22Rv1 (cell line): ENCODE results near the gene TMEM182.

Experiments
- H3K27ac ChIP-seq: fragments of 450-650 bp; 2 replicates; pipeline ENCODE4 v1.5.1; 2017
- CTCF ChIP-seq: fragments of 450-650 bp; IDR thresholded peaks from 2 replicates; pipeline ENCODE4 v1.5.1; 2017; ENCODE audit warnings: mild to moderate bottlenecking
- ZFX ChIP-seq: fragments of 450-650 bp; IDR thresholded peaks from 2 replicates; pipeline ENCODE4 v1.6.1; 2017; ENCODE audit warnings: antibody characterized with exemption, borderline replicate concordance

TMEM182 gene

GRCh38 chr2:102768892-102769291 lies 7.1 kb downstream of the TMEM182 start:
- no peak overlapping the region for H3K27ac ChIP-seq
- no peak for TF ChIP-seq ZFX
- TF ChIP-seq CTCF: no peak

DNA sequence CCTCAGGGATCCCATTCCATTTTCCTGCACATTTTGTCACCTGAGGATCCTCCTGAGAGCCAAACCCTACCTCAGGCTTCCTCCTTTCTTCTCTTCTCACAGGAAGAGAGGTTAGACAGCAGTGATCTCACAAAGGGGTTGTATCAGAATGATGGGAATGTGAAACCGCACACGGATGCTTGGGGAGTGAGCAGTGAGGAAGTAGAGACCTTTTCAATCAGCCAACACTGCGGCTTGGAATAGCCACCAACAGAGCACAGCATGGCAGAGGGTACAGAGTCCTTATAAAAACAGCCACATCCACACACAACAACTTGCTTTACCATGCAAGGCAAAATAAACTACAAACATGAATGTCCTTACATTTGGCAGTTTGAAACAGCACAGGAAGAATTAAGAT lies 8.7 kb downstream of the TMEM182 start:
- H3K27ac ChIP-seq: no peak overlapping the region
- no peak for TF ChIP-seq ZFX
- TF ChIP-seq CTCF: no peak

- no peak for TF ChIP-seq ZFX
- no peak overlapping the region for H3K27ac ChIP-seq
Measured at GRCh38 chr2:102771114-102771513, 9.3 kb downstream of the TMEM182 start.

DNA sequence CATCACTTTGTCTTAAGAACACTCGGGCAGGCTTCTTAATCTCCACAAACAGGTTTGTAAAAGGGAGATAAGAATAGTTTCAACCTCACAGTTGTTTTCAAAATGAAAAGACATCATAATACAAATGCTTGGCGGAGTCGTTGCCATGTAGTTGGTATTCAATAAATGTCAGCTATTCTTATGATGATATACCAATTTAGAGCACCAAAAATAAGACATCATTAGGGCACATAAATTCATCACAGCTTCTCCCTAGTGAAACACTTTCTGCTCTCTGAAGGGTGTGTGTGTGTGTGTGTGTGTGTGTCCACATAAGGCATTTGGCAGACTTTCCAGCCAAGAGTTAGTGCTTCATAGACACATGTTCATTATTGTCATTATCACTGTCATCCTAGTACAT lies 10.8 kb downstream of the TMEM182 start:
- TF ChIP-seq ZFX (no peak), CTCF (no peak)
- no peak overlapping the region for H3K27ac ChIP-seq

GRCh38 chr2:102773149-102773705 lies 11.4 kb downstream of the TMEM182 start:
- no peak overlapping the region for H3K27ac ChIP-seq
- TF ChIP-seq CTCF (no peak), ZFX (no peak)

- H3K27ac ChIP-seq: no peak overlapping the region
- TF ChIP-seq CTCF (no peak), ZFX (no peak)
Measured at GRCh38 chr2:102778260-102778659, 16.4 kb downstream of the TMEM182 start.

GRCh38 chr2:102780467-102780866 lies 18.6 kb downstream of the TMEM182 start:
- no peak overlapping the region for H3K27ac ChIP-seq
- TF ChIP-seq CTCF: no peak
- TF ChIP-seq ZFX: no peak

DNA sequence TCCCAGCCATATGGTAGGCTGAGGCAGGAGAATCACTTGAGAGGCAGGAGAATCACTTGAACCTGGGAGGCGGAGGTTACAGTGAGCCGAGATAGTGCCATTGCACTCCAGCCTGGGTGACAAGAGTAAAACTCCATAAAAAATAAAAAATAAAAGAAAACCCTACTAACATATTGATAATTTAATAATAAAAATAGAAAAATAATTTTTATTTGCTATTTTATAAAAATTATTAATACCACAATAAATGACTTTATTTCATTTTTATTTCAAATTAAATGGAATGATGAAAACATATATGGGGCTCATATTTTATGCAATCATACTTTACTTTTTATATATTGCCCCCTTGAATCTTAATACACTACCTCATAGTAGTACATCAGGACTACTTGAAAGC lies 20.4 kb downstream of the TMEM182 start:
- TF ChIP-seq CTCF: no peak
- no peak for TF ChIP-seq ZFX
- H3K27ac ChIP-seq: no peak overlapping the region
